ENCODE data around the gene NELFB. TPM values are rescaled to one million over a fixed set of nuclear protein-coding genes. Genes with fewer than 3 reads are reported as not detected.
"Not testable (repeated sequence)": the region's sequence is repeated elsewhere in the genome, so short reads cannot be mapped to it uniquely, and the experiment has no call there.

Gene NELFB
- total RNA-seq, 1 donor from 2014 or later = 38.9 TPM

- DNase-seq (ENCODE audit: low spot score); intact Hi-C loops (cut with DNase I); ATAC-seq: not testable (repeated sequence)
Observed at GRCh38 chr9:137262173-137262908, 7.2 kb downstream of the NELFB start.

- no peak for DNase-seq (ENCODE audit: low spot score)
- intact Hi-C loops (cut with DNase I) = no loop called here
- ATAC-seq = no peak
Observed at GRCh38 chr9:137262909-137263285, 7.8 kb downstream of the NELFB start.

- no peak for DNase-seq (ENCODE audit: low spot score)
- intact Hi-C loops (cut with DNase I) = no loop called here
- ATAC-seq = no peak
Observed at GRCh38 chr9:137263506-137263905, 8.4 kb downstream of the NELFB start.

GRCh38 chr9:137264067-137264466 lies 8.9 kb downstream of the NELFB start:
- intact Hi-C loops (cut with DNase I) = no loop called here
- no peak for DNase-seq (ENCODE audit: low spot score)
- no peak for ATAC-seq

GRCh38 chr9:137265496-137266161 lies 10.5 kb downstream of the NELFB start:
- ATAC-seq (no peak), DNase-seq (ENCODE audit: low spot score) (no peak)
- intact Hi-C loops (cut with DNase I) = no loop called here

- no peak for DNase-seq (ENCODE audit: low spot score)
- intact Hi-C loops (cut with DNase I) = no loop called here
- ATAC-seq = no peak
Observed at GRCh38 chr9:137266162-137266527, 11.0 kb downstream of the NELFB start.

- DNase-seq (ENCODE audit: low spot score) (no peak), ATAC-seq (no peak)
- intact Hi-C loops (cut with DNase I) = no loop called here
Observed at GRCh38 chr9:137266585-137267453, 11.7 kb downstream of the NELFB start.

- intact Hi-C loops (cut with DNase I) = no loop called here
- ATAC-seq (no peak), DNase-seq (ENCODE audit: low spot score) (no peak)
Observed at GRCh38 chr9:137267933-137268355, 12.8 kb downstream of the NELFB start.

- ATAC-seq = no peak
Observed at GRCh38 chr9:137268538-137269201, 13.5 kb downstream of the NELFB start.

GRCh38 chr9:137269231-137269772 lies 14.2 kb downstream of the NELFB start:
- no peak for DNase-seq (ENCODE audit: low spot score)
- intact Hi-C loops (cut with DNase I) = no loop called here
- ATAC-seq = peak; percentile 45

More at GRCh38 chr9:137268538-137269201, 13.5 kb downstream of the NELFB start:
- intact Hi-C loops (cut with DNase I) = no loop called here
- DNase-seq (ENCODE audit: low spot score) = no peak

- ATAC-seq (no peak), DNase-seq (ENCODE audit: low spot score) (no peak)
- intact Hi-C loops (cut with DNase I) = no loop called here
Observed at GRCh38 chr9:137270929-137271695, 16.0 kb downstream of the NELFB start.

GRCh38 chr9:137271696-137272076 lies 16.6 kb downstream of the NELFB start:
- DNase-seq (ENCODE audit: low spot score) (no peak), ATAC-seq (no peak)
- intact Hi-C loops (cut with DNase I) = no loop called here

- ATAC-seq (no peak), DNase-seq (ENCODE audit: low spot score) (no peak)
- intact Hi-C loops (cut with DNase I) = no loop called here
Observed at GRCh38 chr9:137272241-137273094, 17.3 kb downstream of the NELFB start.

GRCh38 chr9:137273095-137273490 lies 18.0 kb downstream of the NELFB start:
- intact Hi-C loops (cut with DNase I) = no loop called here
- DNase-seq (ENCODE audit: low spot score) (no peak), ATAC-seq (no peak)

- no peak for DNase-seq (ENCODE audit: low spot score)
- intact Hi-C loops (cut with DNase I) = no loop called here
- ATAC-seq = no peak
Observed at GRCh38 chr9:137273611-137274320, 18.6 kb downstream of the NELFB start.

- intact Hi-C loops (cut with DNase I) = no loop called here
- DNase-seq (ENCODE audit: low spot score) = no peak
- no peak for ATAC-seq
Observed at GRCh38 chr9:137275203-137275587, 20.1 kb downstream of the NELFB start.

All from sciatic nerve (tissue), 2 donors.